IMR-90 (cell line): ENCODE data around the gene MUC5B. TPM values are rescaled to one million over a fixed set of nuclear protein-coding genes. Genes with fewer than 3 reads are reported as not detected.
"Not testable (repeated sequence)": the region's sequence is repeated elsewhere in the genome, so short reads cannot be mapped to it uniquely, and the experiment has no call there.

Source experiments
- ATAC-seq: fragments of 200-7000 bp; cut with Tn5 transposase; 2 replicates; pipeline ENCODE4 v1.9.1; 2020; ENCODE audit warnings: low read depth, mild to moderate bottlenecking, moderate library complexity
- BruUV-seq: library from RNA; stranded (reverse); fragments of 400-500 nt; replicated peaks from 2 replicates; lab custom pipeline; 2021; lab: Mats Ljungman, UMichigan
- CTCF ChIA-PET: fragments of 300-600 bp; formaldehyde crosslinking; extraction: SDS; loops from one replicate; lab custom pipeline; 2021; ENCODE audit warnings: antibody characterized with exemption; lab: Yijun Ruan, JAX
- POLR2A ChIA-PET: fragments of 300-600 bp; sonication (Branson Sonifier 250); formaldehyde crosslinking; loops from one replicate; lab custom pipeline; 2022; ENCODE audit warnings: antibody characterized with exemption; ENCODE audit not compliant: unreplicated experiment; lab: Charles Lee
- DNase-seq: peaks from one replicate; pipeline ENCODE4 v3.0.0; 2013
- H2AFZ ChIP-seq: replicated peaks from 2 replicates; pipeline ENCODE3; 2013; ENCODE audit warnings: low read length, mild to moderate bottlenecking; ENCODE audit not compliant: poor library complexity
- H2AK5ac ChIP-seq: 2 replicates; pipeline ENCODE4 v1.6.1; 2013; ENCODE audit warnings: low read depth, low read length, inconsistent platforms
- H2AK9ac ChIP-seq: replicated peaks from 2 replicates; pipeline ENCODE3; 2013; ENCODE audit warnings: mild to moderate bottlenecking, low read depth, low read length, moderate library complexity; ENCODE audit not compliant: poor library complexity
- H2BK120ac ChIP-seq: 2 replicates; pipeline ENCODE4 v1.6.1; 2013; ENCODE audit warnings: low read depth, low read length, inconsistent platforms
- H2BK15ac ChIP-seq: 3 replicates; pipeline ENCODE4 v1.6.1; 2013; ENCODE audit warnings: low read depth, low read length, inconsistent platforms
- H2BK20ac ChIP-seq: 2 replicates; pipeline ENCODE4 v1.6.1; 2013; ENCODE audit warnings: low read depth, mild to moderate bottlenecking, inconsistent platforms, low read length, moderate library complexity
- H2BK5ac ChIP-seq: 2 replicates; pipeline ENCODE4 v1.6.1; 2013; ENCODE audit warnings: mild to moderate bottlenecking, low read depth, low read length, inconsistent platforms; ENCODE audit not compliant: poor library complexity, severe bottlenecking
- H3K14ac ChIP-seq: replicated peaks from 2 replicates; pipeline ENCODE4 v1.6.1; 2013; ENCODE audit warnings: low read depth, low read length, inconsistent platforms
- H3K18ac ChIP-seq: 2 replicates; pipeline ENCODE4 v1.6.1; 2013; ENCODE audit warnings: low read depth, low read length, control low read depth
- H3K23ac ChIP-seq: 2 replicates; pipeline ENCODE4 v1.6.1; 2013; ENCODE audit warnings: low read depth, low read length, inconsistent platforms
- H3K27ac ChIP-seq: 2 replicates; pipeline ENCODE4 v1.5.1; 2013; ENCODE audit warnings: mild to moderate bottlenecking, control low read depth, low read length; ENCODE audit not compliant: insufficient read depth
- H3K27me3 ChIP-seq: 2 replicates; pipeline ENCODE4 v1.6.1; 2013; ENCODE audit warnings: low read length; ENCODE audit not compliant: control insufficient read depth, insufficient read depth
- H3K36me3 ChIP-seq: 2 replicates; pipeline ENCODE4 v1.6.1; 2013; ENCODE audit warnings: low read length, mixed read lengths; ENCODE audit not compliant: control insufficient read depth, insufficient read depth
- H3K4ac ChIP-seq: 2 replicates; pipeline ENCODE4 v1.6.1; 2013; ENCODE audit warnings: low read depth, low read length, inconsistent platforms
- H3K4me1 ChIP-seq: 2 replicates; pipeline ENCODE4 v1.6.1; 2013; ENCODE audit warnings: low read length, mixed read lengths; ENCODE audit not compliant: control insufficient read depth, insufficient read depth
- H3K4me2 ChIP-seq: 2 replicates; pipeline ENCODE4 v1.6.1; 2013; ENCODE audit warnings: low read depth, mild to moderate bottlenecking, control low read depth, low read length, moderate library complexity
- H3K4me3 ChIP-seq: 2 replicates; pipeline ENCODE4 v1.5.1; 2013; ENCODE audit warnings: low read depth, mild to moderate bottlenecking, control low read depth, low read length, moderate library complexity; ENCODE audit not compliant: insufficient read depth
- H3K56ac ChIP-seq: 2 replicates; pipeline ENCODE4 v1.6.1; 2013; ENCODE audit warnings: low read length, inconsistent platforms; ENCODE audit not compliant: insufficient read depth; ENCODE audit errors: extremely low read depth
- H3K79me1 ChIP-seq, 2 experiments: 2 replicates each; pipeline ENCODE4 v1.6.1; 2013; ENCODE audit warnings: low read length in 2 of 2, inconsistent platforms in 1 of 2, low read depth in 1 of 2
- H3K9ac ChIP-seq: 2 replicates; pipeline ENCODE4 v1.6.1; 2013; ENCODE audit warnings: low read depth, low read length, control low read depth
- H3K9me1 ChIP-seq: 2 replicates; pipeline ENCODE4 v1.6.1; 2013; ENCODE audit warnings: low read length, inconsistent platforms; ENCODE audit not compliant: insufficient read depth
- H3K9me3 ChIP-seq: 2 replicates; pipeline ENCODE4 v1.6.1; 2013; ENCODE audit warnings: low read length; ENCODE audit not compliant: control insufficient read depth, insufficient read depth
- H4K20me1 ChIP-seq: 2 replicates; pipeline ENCODE4 v1.6.1; 2013; ENCODE audit warnings: low read length, inconsistent platforms; ENCODE audit not compliant: insufficient read depth
- H4K5ac ChIP-seq: 2 replicates; pipeline ENCODE4 v1.6.1; 2013; ENCODE audit warnings: mild to moderate bottlenecking, low read depth, low read length, control low read depth
- H4K8ac ChIP-seq, 2 experiments: 2 replicates each; pipeline ENCODE4 v1.6.1; 2013; ENCODE audit warnings: low read depth in 2 of 2, low read length in 2 of 2, control low read depth in 1 of 2, inconsistent platforms in 1 of 2
- H4K91ac ChIP-seq: 2 replicates; pipeline ENCODE4 v1.6.1; 2013; ENCODE audit warnings: low read depth, low read length, inconsistent platforms; ENCODE audit not compliant: insufficient read depth
- BHLHE40 ChIP-seq: fragments of 150-350 bp; IDR thresholded peaks from 2 replicates; pipeline ENCODE4 v1.6.1; 2016; ENCODE audit warnings: mild to moderate bottlenecking, low read depth, low read length
- MAFK ChIP-seq: IDR thresholded peaks from 2 replicates; pipeline ENCODE4 v1.6.1; 2012; ENCODE audit warnings: low read depth, low read length, improper control_type of control experiment
- MAZ ChIP-seq: IDR thresholded peaks from 2 replicates; pipeline ENCODE4 v1.6.1; 2012; ENCODE audit warnings: low read depth, mild to moderate bottlenecking, low read length, improper control_type of control experiment, moderate library complexity, borderline replicate concordance
- MXI1 ChIP-seq: IDR thresholded peaks from 2 replicates; pipeline ENCODE4 v1.6.1; 2012; ENCODE audit warnings: low read depth, mild to moderate bottlenecking, low read length, moderate library complexity, borderline replicate concordance
- NFE2L2 ChIP-seq: fragments of 150-350 bp; IDR thresholded peaks from 2 replicates; pipeline ENCODE4 v1.6.1; 2016; ENCODE audit warnings: low read depth, mild to moderate bottlenecking, low read length
- RAD21 ChIP-seq: IDR thresholded peaks from 2 replicates; pipeline ENCODE4 v1.6.1; 2012; ENCODE audit warnings: low read length, improper control_type of control experiment
- RCOR1 ChIP-seq: IDR thresholded peaks from 2 replicates; pipeline ENCODE4 v1.6.1; 2012; ENCODE audit warnings: mild to moderate bottlenecking, low read length, improper control_type of control experiment; ENCODE audit not compliant: insufficient replicate concordance
- WGBS, 2 experiments: methylation state at CpG; one replicate each; pipeline versions ENCODE4 v1.1.5 to v1.1.7; 2013; ENCODE audit warnings: missing lambda C conversion rate in 2 of 2; ENCODE audit not compliant: insufficient read length in 1 of 2; ENCODE audit errors: extremely low coverage in 2 of 2; 5-methylcytosine and 5-hydroxymethylcytosine counted together
- dilution Hi-C: fragments of 300-500 bp; cut with HindIII; formaldehyde crosslinking; loops from one replicate; pipeline ENCODE4 v1.14.3; 2018; ENCODE audit warnings: low sequenced_read_pairs; ENCODE audit not compliant: unreplicated experiment
- in situ Hi-C: fragments of 300-500 bp; cut with MboI; formaldehyde crosslinking; loops from 3 replicates; pipeline ENCODE4 v1.14.3; 2019; ENCODE audit warnings: low sequenced_read_pairs, inconsistent platforms, mixed read lengths
- intact Hi-C: fragments of 100-400 bp; cut with micrococcal nuclease; formaldehyde crosslinking; loops from 2 replicates; pipeline ENCODE4 v1.10.0; 2022
- polyA plus RNA-seq, 3 experiments: library from polyadenylated mRNA; depleted of rRNA; stranded (reverse); fragments of >200 nt; gene quantifications; 2 replicates each; pipeline ENCODE4 v1.2.3, GENCODE V29; 2012; ENCODE audit warnings: low replicate concordance in 1 of 3
- total RNA-seq: library from RNA; depleted of rRNA; stranded (reverse); fragments of >200 nt; gene quantifications from 2 replicates; pipeline ENCODE4 v1.2.3, GENCODE V29; 2012
- TF ChIP-seq, protein P1 (sequence below): fragments of 150-350 bp; IDR thresholded peaks from 2 replicates; pipeline ENCODE4 v1.6.1; 2017; ENCODE audit warnings: mild to moderate bottlenecking, antibody characterized with exemption, low read length, low read depth

Gene MUC5B
- total and polyA plus RNA-seq, 2 of the 4 experiments (the other 2 are of a cell fraction), result not detected

DNA sequence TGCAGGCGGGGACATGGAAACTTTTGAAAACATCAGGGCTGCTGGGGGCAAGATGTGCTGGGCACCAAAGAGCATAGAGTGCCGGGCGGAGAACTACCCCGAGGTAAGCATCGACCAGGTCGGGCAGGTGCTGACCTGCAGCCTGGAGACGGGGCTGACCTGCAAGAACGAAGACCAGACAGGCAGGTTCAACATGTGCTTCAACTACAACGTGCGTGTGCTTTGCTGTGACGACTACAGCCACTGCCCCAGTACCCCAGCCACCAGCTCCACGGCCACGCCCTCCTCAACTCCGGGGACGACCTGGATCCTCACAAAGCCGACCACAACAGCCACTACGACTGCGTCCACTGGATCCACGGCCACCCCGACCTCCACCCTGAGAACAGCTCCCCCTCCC lies 19.4 kb downstream of the MUC5B start:
- H2BK15ac ChIP-seq, result no peak overlapping the region
- H3K4me1 ChIP-seq, result no peaks in the 10 kb centered on the region
- H4K8ac ChIP-seq, result no peak overlapping the region
- H3K4me2 ChIP-seq, result no peak overlapping the region
- no peak overlapping the region for H3K56ac ChIP-seq
- no peak overlapping the region for H4K91ac ChIP-seq
- H3K9me3 ChIP-seq, result peaks cover 18% of the 10 kb centered on the region; the same call in 1 of the 2 replicates
- in situ Hi-C loops, result no loop called here
- no peak for ATAC-seq
- H2AK5ac ChIP-seq, result no peak overlapping the region
- H3K23ac ChIP-seq, result no peak overlapping the region
- ChIA-PET CTCF (no interaction called here), POLR2A (no interaction called here)
- H4K20me1 ChIP-seq, result no peaks in the 10 kb centered on the region
- H3K36me3 ChIP-seq, result no peaks in the 10 kb centered on the region
- no peaks in the 10 kb centered on the region; the same call in 1 of the 2 replicates for H3K27me3 ChIP-seq
- H2AFZ ChIP-seq, result no peak overlapping the region
- H3K9ac ChIP-seq, result no peak overlapping the region
- no peak overlapping the region for H4K5ac ChIP-seq
- dilution Hi-C loops, result no loop called here
- no peak overlapping the region for H3K14ac ChIP-seq
- H2BK120ac ChIP-seq, result no peak overlapping the region
- H3K79me1 ChIP-seq, result no peaks in the 10 kb centered on the region
- H2BK20ac ChIP-seq, result no peak overlapping the region
- intact Hi-C loops, result no loop called here
- no peak overlapping the region for H2BK5ac ChIP-seq
- no peak overlapping the region for H3K4me3 ChIP-seq
- H3K18ac ChIP-seq, result no peak overlapping the region
- H3K4ac ChIP-seq, result no peak overlapping the region
- no peak for DNase-seq
- no peak for TF ChIP-seq MXI1
- TF ChIP-seq MAFK, result no peak
- TF ChIP-seq BHLHE40, result no peak
- TF ChIP-seq RAD21, result no peak
- no peak for TF ChIP-seq NFE2L2
- no peak for TF ChIP-seq RCOR1
- TF ChIP-seq MAZ, result no peak
- TF ChIP-seq, protein P1, sequence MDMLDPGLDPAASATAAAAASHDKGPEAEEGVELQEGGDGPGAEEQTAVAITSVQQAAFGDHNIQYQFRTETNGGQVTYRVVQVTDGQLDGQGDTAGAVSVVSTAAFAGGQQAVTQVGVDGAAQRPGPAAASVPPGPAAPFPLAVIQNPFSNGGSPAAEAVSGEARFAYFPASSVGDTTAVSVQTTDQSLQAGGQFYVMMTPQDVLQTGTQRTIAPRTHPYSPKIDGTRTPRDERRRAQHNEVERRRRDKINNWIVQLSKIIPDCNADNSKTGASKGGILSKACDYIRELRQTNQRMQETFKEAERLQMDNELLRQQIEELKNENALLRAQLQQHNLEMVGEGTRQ, result no peak
- BruUV-seq, result no TSS peak
- WGBS, 2 experiments, result 85% methylated on average over 16 of the region's 20 CpGs; no CpG with 5 or more reads in 1 of the 2 experiments
- no peak overlapping the region for H2AK9ac ChIP-seq
- H3K27ac ChIP-seq, result no peak overlapping the region
- no peaks in the 10 kb centered on the region for H3K9me1 ChIP-seq

GRCh38 chr11:1242751-1243150 lies 19.9 kb downstream of the MUC5B start:
- BruUV-seq, H4K8ac ChIP-seq, H2AFZ ChIP-seq: not testable (repeated sequence)

More at GRCh38 chr11:1242751-1243150, 19.9 kb downstream of the MUC5B start:
- H3K56ac ChIP-seq, H3K9ac ChIP-seq, H3K36me3 ChIP-seq, H2AK5ac ChIP-seq, H3K79me1 ChIP-seq, H3K9me1 ChIP-seq, H4K5ac ChIP-seq, in situ Hi-C loops, H3K4me3 ChIP-seq, H2BK15ac ChIP-seq, H3K27me3 ChIP-seq, H3K23ac ChIP-seq, intact Hi-C loops, H3K18ac ChIP-seq, CTCF ChIA-PET, H3K4me2 ChIP-seq, H3K4me1 ChIP-seq, H4K91ac ChIP-seq, H4K20me1 ChIP-seq, H2BK5ac ChIP-seq, DNase-seq, POLR2A ChIA-PET, dilution Hi-C loops, H3K14ac ChIP-seq, ATAC-seq, H3K27ac ChIP-seq, H2BK120ac ChIP-seq, H3K4ac ChIP-seq, H2BK20ac ChIP-seq, H2AK9ac ChIP-seq: not testable (repeated sequence)
- no CpG with 5 or more reads among the region's 11 CpGs for WGBS, 2 experiments
- H3K9me3 ChIP-seq, result peaks cover 18% of the 10 kb centered on the region; the same call in 1 of the 2 replicates
